Testis (tissue), 5 donors: ENCODE results near the gene CHAC2. TPM values are rescaled to one million over a fixed set of nuclear protein-coding genes. Genes with fewer than 3 reads are reported as not detected.
A peak's percentile ranks its signal among the peaks of the same experiment; 100 is the strongest.
"Not testable (repeated sequence)": the region's sequence is repeated elsewhere in the genome, so short reads cannot be mapped to it uniquely, and the experiment has no call there.

Source experiments
- DNase-seq: peaks from one replicate; pipeline ENCODE4 v3.0.0-alpha.2; 2019
- H3K27ac ChIP-seq, 2 donors: fragments of 200-600 bp; sonication (generic); one replicate each; pipeline ENCODE4 v1.5.1; 2019
- H3K27me3 ChIP-seq: fragments of 200-600 bp; sonication (generic); one replicate; pipeline ENCODE4 v1.5.1; 2019
- H3K36me3 ChIP-seq: fragments of 200-600 bp; sonication (generic); one replicate; pipeline ENCODE4 v1.5.1; 2017; ENCODE audit warnings: low read depth; ENCODE audit errors: missing control alignments
- H3K4me1 ChIP-seq: fragments of 200-600 bp; sonication (generic); one replicate; pipeline ENCODE4 v1.5.1; 2019
- H3K4me3 ChIP-seq, 2 donors: fragments of 200-600 bp; sonication (generic); one replicate each; pipeline ENCODE4 v1.5.1; 2017 to 2019
- H3K9me3 ChIP-seq: fragments of 200-600 bp; sonication (generic); one replicate; pipeline ENCODE4 v1.5.1; 2017
- CTCF ChIP-seq, 3 experiments: fragments of 450-650 bp in 2 of 3; fragments of 200-600 bp in 1 of 3; sonication (generic) in 1 of 3; IDR thresholded peaks; one replicate each; pipeline ENCODE4 v1.5.1; 2016 to 2019; ENCODE audit warnings: antibody characterized with exemption in 3 of 3, mild to moderate bottlenecking in 2 of 3, moderate library complexity in 1 of 3
- POLR2A ChIP-seq: fragments of 450-650 bp; IDR thresholded peaks from one replicate; pipeline ENCODE4 v1.6.1; 2017; ENCODE audit warnings: antibody characterized with exemption, mild to moderate bottlenecking, moderate library complexity
- WGBS, 2 donors: methylation state at CpG; one replicate each; pipeline ENCODE4 v1.1.5; 2018; 5-methylcytosine and 5-hydroxymethylcytosine counted together
- intact Hi-C: fragments of 100-400 bp; cut with DNase I; formaldehyde crosslinking; loops from one replicate; pipeline ENCODE4 v1.15.1; 2023; ENCODE audit warnings: low total_unique reads
- long read RNA-seq, 2 donors: transcript quantifications; one replicate each; lab custom pipeline, GENCODE V29; 2026
- polyA plus RNA-seq: library from polyadenylated mRNA; stranded (reverse); fragments of 350-450 nt; fragmentation: Illumina TruSeq; extraction: RNeasy Lipid Tissue Mini Kit (QIAGEN cat#74804); gene quantifications from one replicate; pipeline ENCODE4 v1.2.3, GENCODE V29; 2014; ENCODE audit warnings: low read depth, low replicate concordance; ENCODE audit not compliant: insufficient read depth
- total RNA-seq, 2 donors: library from RNA; depleted of rRNA; stranded (reverse); fragments of >200 nt; gene quantifications; one replicate each; pipeline ENCODE4 v1.2.3, GENCODE V29; 2016

The CHAC2 gene
- total RNA-seq: 1 to 10 TPM; 3.4 to 3.6 TPM
- polyA plus RNA-seq: 9.1 TPM
- long read RNA-seq, donor 1, partial matches to known transcripts: 59 of 63 reads
- long read RNA-seq, donor 1, other reads (novel, unspliced or antisense): 0 of 63 reads
- long read RNA-seq, donor 2, partial matches to known transcripts: 0 of 4 reads
- long read RNA-seq, donor 2, other reads (novel, unspliced or antisense): 0 of 4 reads

GRCh38 chr2:53767405-53768241 lies at the start of gene CHAC2:
TSS of gene CHAC2 (plus strand) at chr2:53767804. CDS start at chr2:53767887, 83 bp downstream.
- no peak for TF ChIP-seq POLR2A
- TF ChIP-seq CTCF (IDR thresholded peaks at IDR 0.05): peak; percentile 31 to 39 (median 33)
- DNase-seq: peak; percentile 91
- Histone ChIP-seq H3K27me3 (no peaks in the 10 kb centered on the region), H3K9me3 (no peaks in the 10 kb centered on the region), H3K27ac (peak within 1 kb of the TSS; percentile 59 to 72), H3K4me3 (peak within 1 kb of the TSS; percentile 75 to 79), H3K36me3 (no peaks in the 10 kb centered on the region), H3K4me1 (peaks cover 5% of the 10 kb centered on the region)
- intact Hi-C loops: no loop called here
- 1% methylated on average over 34 to 46 of the region's 46 CpGs for WGBS, 2 donors

GRCh38 chr2:53720944-53721343 lies 46.7 kb upstream of the CHAC2 start:
- H3K27ac ChIP-seq, H3K36me3 ChIP-seq, H3K27me3 ChIP-seq, H3K4me3 ChIP-seq, DNase-seq, H3K9me3 ChIP-seq, H3K4me1 ChIP-seq, intact Hi-C loops: not testable (repeated sequence)
- WGBS, 2 donors: 94 to 99% methylated on average over 3 of the region's 3 CpGs

- no peaks in the 10 kb centered on the region for H3K4me1 ChIP-seq
- WGBS, 2 donors: 95 to 97% methylated on average over 2 of the region's 2 CpGs
These were observed 43.1 kb upstream of the CHAC2 start for GRCh38 chr2:53724536-53724935.

GRCh38 chr2:53725662-53726061 lies 41.9 kb upstream of the CHAC2 start:
- Histone ChIP-seq H3K27me3 (no peaks in the 10 kb centered on the region), H3K9me3 (no peaks in the 10 kb centered on the region), H3K4me1 (no peaks in the 10 kb centered on the region), H3K4me3 (no peak overlapping the region), H3K27ac (no peak overlapping the region), H3K36me3 (no peaks in the 10 kb centered on the region)
- WGBS, 2 donors: 92 to 94% methylated on average over 4 of the region's 4 CpGs
- intact Hi-C loops: no loop called here
- no peak for DNase-seq
- TF ChIP-seq POLR2A (no peak), CTCF (IDR thresholded peaks at IDR 0.05) (no peak)

More at GRCh38 chr2:53724536-53724935, 43.1 kb upstream of the CHAC2 start:
- TF ChIP-seq CTCF (IDR thresholded peaks at IDR 0.05): no peak
- TF ChIP-seq POLR2A: no peak
- Histone ChIP-seq H3K9me3 (no peaks in the 10 kb centered on the region), H3K36me3 (no peaks in the 10 kb centered on the region), H3K4me3 (no peak overlapping the region), H3K27me3 (no peaks in the 10 kb centered on the region), H3K27ac (no peak overlapping the region)
- DNase-seq: no peak
- intact Hi-C loops: no loop called here

- intact Hi-C loops: no loop called here
- H3K4me3 ChIP-seq: no peak overlapping the region
- H3K27me3 ChIP-seq: no peaks in the 10 kb centered on the region
- H3K36me3 ChIP-seq: no peaks in the 10 kb centered on the region
- no peaks in the 10 kb centered on the region for H3K9me3 ChIP-seq
- no peak for DNase-seq
- no peak overlapping the region for H3K27ac ChIP-seq
- 92 to 97% methylated on average over 3 of the region's 3 CpGs for WGBS, 2 donors
- TF ChIP-seq CTCF (IDR thresholded peaks at IDR 0.05) (no peak), POLR2A (no peak)
- no peaks in the 10 kb centered on the region for H3K4me1 ChIP-seq
These were observed 39.7 kb upstream of the CHAC2 start for GRCh38 chr2:53727921-53728320.
